HG03045 (cell line): ENCODE measurements around the gene OR52B2.

Experiments used
- ATAC-seq: cut with Tn5 transposase; IDR thresholded peaks from one replicate; pipeline ENCODE4 v1.9.1; 2021; ENCODE audit warnings: mild to moderate bottlenecking, moderate library complexity; ENCODE audit not compliant: unreplicated experiment

Gene OR52B2

GRCh38 chr11:6170226-6170625 is at the start of gene OR52B2:
Gene OR52B2 (minus strand): TSS chr11:6170326. CDS start chr11:6170326, 0 bp downstream.
- ATAC-seq: no peak

GRCh38 chr11:6219359-6219758 is 49.2 kb upstream of the OR52B2 start:
- ATAC-seq: no peak

- no peak for ATAC-seq
Measured at GRCh38 chr11:6217722-6218121, 47.6 kb upstream of the OR52B2 start.

GRCh38 chr11:6216501-6216900 is 46.4 kb upstream of the OR52B2 start:
- no peak for ATAC-seq

GRCh38 chr11:6214530-6214929 is 44.4 kb upstream of the OR52B2 start:
- ATAC-seq: no peak

- no peak for ATAC-seq
Measured at GRCh38 chr11:6210274-6210955, 40.3 kb upstream of the OR52B2 start.

- no peak for ATAC-seq
Measured at GRCh38 chr11:6209801-6210200, 39.7 kb upstream of the OR52B2 start.

- no peak for ATAC-seq
Measured at GRCh38 chr11:6206456-6207180, 36.5 kb upstream of the OR52B2 start.

- no peak for ATAC-seq
Measured at GRCh38 chr11:6205366-6205765, 35.2 kb upstream of the OR52B2 start, which contains the start of gene C11orf42. Gene C11orf42 (plus strand): TSS chr11:6205557. CDS start chr11:6205616, 59 bp downstream.

GRCh38 chr11:6204706-6205105 is 34.6 kb upstream of the OR52B2 start:
- ATAC-seq: no peak

- ATAC-seq: peak; percentile 61
Measured at GRCh38 chr11:6203327-6203726, 33.2 kb upstream of the OR52B2 start.

- no peak for ATAC-seq
Measured at GRCh38 chr11:6202041-6202440, 31.9 kb upstream of the OR52B2 start.

GRCh38 chr11:6201481-6201880 is 31.4 kb upstream of the OR52B2 start:
- no peak for ATAC-seq

GRCh38 chr11:6200975-6201374 is 30.8 kb upstream of the OR52B2 start:
- ATAC-seq: no peak

GRCh38 chr11:6199174-6199810 is 29.2 kb upstream of the OR52B2 start, which contains the start of gene OR52W1:
Gene OR52W1 (plus strand): TSS chr11:6199224. CDS start chr11:6199224, 0 bp downstream.
- ATAC-seq: no peak

- no peak for ATAC-seq
Measured at GRCh38 chr11:6197466-6198200, 27.5 kb upstream of the OR52B2 start.

GRCh38 chr11:6196396-6196795 is 26.3 kb upstream of the OR52B2 start:
- no peak for ATAC-seq

- no peak for ATAC-seq
Measured at GRCh38 chr11:6194065-6194581, 24.0 kb upstream of the OR52B2 start.

GRCh38 chr11:6191742-6192141 is 21.6 kb upstream of the OR52B2 start:
- ATAC-seq: no peak

GRCh38 chr11:6175440-6175839 is 5.3 kb upstream of the OR52B2 start:
- no peak for ATAC-seq
